HG03354 (cell line): ENCODE measurements around the gene CLEC11A.
"Not testable (repeated sequence)": the region's sequence is repeated elsewhere in the genome, so short reads cannot be mapped to it uniquely, and the experiment has no call there.

ENCODE experiments used
- ATAC-seq: cut with Tn5 transposase; IDR thresholded peaks from one replicate; pipeline ENCODE4 v1.9.1; 2021; ENCODE audit warnings: mild to moderate bottlenecking; ENCODE audit not compliant: unreplicated experiment, poor library complexity, severe bottlenecking

Gene CLEC11A

DNA sequence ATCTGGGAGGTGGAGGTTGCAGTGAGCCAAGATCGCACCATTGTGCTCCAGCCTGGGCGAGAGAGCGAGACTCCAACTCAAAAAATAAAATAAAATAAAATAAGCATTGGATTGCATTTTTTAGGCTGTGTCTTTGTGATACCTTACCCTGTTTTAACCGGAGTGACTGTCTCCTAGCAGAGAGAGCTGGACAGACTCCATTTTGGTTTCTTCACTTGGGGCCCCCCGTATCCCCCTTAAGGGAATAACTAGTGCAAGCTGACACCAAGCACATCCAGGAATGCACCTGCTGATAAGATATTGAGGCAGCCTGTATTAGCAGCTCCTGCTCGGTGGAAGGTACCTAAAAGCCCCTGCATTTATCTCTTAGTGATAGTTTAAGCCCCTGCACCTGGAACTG is 26.3 kb downstream of the CLEC11A start:
- ATAC-seq: no peak

DNA sequence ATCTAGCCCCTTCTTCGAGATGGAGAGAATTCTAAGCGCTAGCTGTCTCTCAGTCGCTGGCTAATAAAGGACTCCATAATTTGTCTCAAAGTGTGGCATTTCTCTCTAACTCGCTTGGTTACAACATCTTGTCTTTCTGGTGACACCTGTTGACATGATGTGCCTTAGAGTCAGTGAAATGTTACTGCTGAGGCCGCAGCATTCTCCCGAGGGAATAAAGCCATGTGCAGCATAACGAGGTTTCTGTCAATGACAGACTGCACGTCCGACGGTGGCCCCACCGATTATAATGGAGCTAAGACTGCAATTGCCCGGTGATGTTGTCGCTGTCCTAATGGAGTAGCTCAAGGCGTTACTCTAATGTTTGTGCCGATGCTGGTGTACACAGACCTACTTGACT is 26.8 kb downstream of the CLEC11A start:
- ATAC-seq: no peak

DNA sequence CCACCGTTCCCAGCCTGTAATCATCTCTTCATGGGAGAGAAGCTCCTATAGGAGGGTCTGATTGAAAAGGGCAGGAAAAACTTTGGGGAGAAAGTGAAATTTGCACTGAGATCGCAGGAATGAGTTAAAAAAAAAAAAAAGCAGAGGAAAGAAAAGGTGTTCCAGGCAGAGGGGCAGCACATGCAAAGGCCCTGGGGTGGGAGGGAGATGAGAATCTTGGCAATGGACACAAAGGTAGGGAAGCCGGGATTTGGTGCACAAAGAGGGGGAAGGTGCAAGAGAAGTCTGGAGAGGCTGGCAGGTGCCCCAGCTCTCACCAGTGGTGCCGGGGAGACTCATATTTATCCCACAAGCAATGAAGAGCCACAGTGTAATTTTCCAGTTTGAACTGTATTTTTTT is 30.7 kb downstream of the CLEC11A start:
- ATAC-seq: no peak

DNA sequence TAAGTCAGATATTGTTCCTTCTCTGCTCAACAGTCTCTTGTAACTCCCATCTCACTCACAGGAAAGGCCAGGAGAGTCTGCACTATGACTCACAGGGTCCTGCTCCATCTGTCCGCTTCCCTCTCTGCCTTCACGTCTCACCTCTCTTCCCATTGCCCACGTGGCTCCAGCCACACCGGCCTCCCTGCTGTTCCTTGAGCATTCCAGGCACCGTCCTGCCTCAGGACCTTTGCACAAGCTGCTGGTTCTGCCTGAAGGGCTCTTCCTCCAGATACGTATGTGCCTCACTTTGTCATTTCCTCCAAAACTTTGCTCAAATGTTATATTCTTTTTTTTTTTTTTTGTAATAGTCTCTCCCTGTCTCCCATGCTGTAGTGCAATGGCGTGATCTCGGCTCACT is 33.1 kb downstream of the CLEC11A start:
- ATAC-seq: not testable (repeated sequence)

DNA sequence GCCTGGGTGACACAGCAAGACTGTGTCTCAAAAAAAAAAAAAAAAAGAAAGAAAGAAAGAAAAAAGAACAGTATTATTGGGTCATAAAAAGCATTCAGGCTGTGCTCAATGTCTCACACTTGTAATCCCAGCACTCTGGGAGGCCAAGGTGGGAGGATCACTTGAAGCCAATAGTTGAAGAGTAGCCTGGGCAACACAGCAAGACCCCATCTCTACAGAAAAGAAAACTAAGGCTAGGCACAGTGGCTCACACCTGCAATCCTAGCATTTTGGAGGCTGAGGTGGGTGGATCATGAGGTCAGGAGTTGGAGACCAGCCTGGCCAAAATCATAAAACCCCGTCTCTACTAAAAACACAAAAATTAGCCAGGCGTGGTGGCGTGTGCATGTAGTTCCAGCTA is 34.5 kb downstream of the CLEC11A start:
- ATAC-seq: not testable (repeated sequence)

DNA sequence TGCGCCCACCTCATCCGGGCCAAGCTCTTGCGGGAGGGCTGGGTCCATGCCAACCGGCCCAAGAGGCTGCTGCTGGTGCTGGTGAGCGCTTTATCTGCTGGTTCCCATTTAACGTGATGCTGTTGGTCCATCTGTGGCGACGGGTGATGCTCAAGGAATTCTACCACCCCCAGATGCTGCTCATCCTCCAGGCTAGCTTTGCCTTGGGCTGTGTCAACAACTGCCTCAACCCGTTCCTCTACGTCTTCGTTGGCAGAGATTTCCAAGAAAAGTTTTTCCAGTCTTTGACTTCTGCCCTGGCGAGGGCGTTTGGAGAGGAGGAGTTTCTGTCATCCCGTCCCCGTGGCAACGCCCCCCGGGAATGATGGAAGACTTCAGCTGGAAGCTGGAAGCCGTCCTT is 35.9 kb downstream of the CLEC11A start:
- ATAC-seq: not testable (repeated sequence)

DNA sequence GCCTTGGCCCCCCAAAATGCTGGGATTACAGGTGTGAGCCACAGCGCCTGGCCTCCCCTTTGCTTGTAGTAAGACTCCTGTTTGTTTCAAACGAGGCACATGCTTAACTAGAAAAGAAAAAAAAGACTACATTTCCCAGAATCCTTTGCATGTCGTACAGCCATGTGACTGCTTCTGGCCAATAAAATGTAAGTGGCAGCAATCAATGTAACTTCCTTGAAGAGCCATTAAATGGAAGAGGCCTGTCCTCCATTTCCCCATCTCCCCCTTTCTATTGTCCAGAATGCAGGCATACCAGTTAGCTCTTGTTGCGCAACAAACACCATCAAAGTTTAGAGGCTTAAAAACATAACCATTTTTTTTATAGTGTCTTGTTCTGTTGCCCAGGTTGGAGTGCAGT is 36.7 kb downstream of the CLEC11A start:
- ATAC-seq: no peak

DNA sequence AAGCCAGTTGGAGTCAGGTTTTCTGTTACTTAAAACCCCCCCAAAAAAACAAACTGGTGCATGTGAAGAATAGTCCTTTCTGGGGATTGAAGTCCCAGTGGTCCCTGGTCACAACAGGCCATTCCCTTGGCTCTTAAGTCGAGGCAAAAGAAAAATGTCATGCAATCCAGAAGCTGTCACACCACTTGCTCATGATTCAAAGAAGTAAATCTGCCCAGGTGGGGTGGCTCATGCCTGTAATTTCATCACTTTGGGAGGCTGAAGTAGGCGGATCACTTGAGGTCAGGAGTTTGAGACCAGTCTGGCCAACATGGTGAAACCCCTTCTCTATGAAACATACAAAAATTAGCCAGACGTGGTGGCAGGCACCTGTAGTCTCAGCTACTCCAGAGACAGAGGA is 38.3 kb downstream of the CLEC11A start:
- ATAC-seq: not testable (repeated sequence)

DNA sequence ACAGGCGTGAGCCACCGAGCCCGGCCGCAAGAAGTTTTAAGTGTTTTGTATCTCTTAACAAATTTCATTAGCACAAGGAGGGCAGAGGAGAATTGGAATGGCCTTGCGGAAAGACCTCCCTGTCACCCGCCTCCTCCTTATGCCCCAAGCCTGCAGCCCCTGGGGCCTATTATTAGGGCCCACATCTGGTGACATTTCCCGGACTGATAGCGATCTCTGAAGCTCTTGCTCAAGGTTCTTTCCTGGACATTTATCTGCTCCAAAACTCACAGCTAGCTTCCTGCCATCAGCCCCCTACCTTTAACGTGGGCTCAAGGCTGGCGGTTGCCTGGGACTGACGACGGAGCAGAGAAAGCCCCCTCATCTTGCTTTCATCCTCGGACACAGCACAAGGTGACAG is 40.4 kb downstream of the CLEC11A start:
- not testable (repeated sequence) for ATAC-seq

DNA sequence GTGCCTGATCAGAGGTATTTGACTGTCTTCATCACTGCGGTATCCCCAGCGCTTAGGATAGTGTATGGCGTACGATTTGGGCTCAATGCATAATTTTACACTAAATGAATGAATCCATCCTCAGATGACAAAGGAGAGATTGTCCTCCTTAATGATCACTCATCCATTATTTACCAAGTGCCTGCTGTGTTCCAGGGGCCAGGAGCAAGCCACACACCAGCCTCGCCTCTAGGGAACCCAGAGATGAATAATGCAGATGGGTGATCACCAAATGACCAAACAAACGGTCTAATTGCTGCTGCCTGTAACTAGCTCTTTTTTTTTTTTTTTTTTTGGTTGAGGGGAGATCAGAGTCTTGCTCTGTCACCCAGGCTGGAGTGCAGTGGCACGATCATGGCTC is 41.2 kb downstream of the CLEC11A start:
- ATAC-seq: no peak

DNA sequence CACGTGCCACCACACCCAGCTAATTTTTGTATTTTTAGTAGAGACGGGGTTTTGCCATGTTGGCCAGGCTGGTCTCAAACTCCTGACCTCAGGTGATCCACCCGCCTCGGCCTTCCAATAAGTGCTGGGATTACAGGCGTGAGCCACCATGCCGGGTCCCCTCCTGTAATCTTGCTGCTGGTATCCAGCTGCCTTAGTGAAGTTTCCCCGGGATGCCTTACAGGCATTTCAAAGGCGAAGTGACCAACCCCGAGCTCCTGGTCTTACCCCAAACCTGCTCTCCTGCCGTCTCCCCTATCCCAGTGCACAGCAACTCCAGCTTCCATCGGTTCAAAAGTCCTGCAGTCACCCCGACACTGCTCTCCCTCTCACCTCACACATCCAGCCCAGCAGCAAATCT is 43.6 kb downstream of the CLEC11A start:
- ATAC-seq: not testable (repeated sequence)

DNA sequence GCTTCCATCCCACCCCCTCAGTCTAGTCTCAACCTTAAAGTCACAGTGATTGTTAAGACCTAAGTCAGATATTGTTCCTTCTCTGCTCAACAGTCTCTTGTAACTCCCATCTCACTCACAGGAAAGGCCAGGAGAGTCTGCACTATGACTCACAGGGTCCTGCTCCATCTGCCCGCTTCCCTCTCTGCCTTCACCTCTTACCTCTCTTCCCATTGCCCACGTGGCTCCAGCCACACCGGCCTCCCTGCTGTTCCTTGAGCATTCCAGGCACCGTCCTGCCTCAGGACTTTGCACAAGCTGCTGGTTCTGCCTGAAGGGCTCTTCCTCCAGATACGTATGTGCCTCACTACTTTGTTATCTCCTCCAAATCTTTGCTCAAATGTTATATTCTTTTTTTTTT is 44.1 kb downstream of the CLEC11A start:
- not testable (repeated sequence) for ATAC-seq

DNA sequence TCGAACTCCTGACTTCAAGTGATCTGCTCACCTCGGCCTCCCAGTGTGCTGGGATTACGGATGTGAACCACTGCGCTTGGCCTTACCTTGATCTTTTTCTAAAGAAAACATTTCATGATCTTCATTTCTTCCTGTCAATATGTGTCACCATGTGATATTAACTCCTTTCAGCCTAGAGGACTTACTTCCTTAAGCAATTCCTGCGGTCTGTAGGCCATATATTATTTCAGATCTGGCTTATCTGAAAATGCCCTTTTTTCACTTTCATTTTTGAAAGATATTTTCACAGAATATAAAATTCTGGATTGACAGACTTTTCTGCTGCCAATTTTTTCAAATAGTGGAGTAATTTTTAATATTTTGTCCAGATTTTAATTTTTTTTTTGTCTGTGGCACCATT is 45.1 kb downstream of the CLEC11A start:
- no peak for ATAC-seq

DNA sequence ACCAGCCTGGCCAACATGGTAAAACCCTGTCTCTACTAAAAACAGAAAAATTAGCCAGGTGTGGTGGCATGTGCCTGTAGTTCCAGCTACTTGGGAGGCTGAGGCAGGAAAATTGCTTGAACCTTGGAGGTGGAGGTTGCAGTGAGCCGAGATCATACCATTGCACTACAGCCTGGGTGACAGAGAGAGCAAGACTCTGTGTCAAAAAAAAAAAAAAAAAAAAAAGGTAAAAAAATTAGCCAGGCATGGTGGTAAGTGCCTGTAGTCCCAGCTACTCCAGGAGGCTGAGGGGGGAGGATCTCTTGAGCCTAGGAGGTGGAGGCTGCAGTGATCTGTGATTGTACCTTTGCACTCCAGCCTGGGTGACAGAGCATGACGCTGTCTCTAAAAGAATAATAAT is 47.0 kb downstream of the CLEC11A start, which contains the start of gene GPR32:
Gene GPR32, plus strand, starts transcription at position 301 of the 400 bp plus-strand sequence. CDS start 137 bp downstream, outside the sequence.
- ATAC-seq: not testable (repeated sequence)

DNA sequence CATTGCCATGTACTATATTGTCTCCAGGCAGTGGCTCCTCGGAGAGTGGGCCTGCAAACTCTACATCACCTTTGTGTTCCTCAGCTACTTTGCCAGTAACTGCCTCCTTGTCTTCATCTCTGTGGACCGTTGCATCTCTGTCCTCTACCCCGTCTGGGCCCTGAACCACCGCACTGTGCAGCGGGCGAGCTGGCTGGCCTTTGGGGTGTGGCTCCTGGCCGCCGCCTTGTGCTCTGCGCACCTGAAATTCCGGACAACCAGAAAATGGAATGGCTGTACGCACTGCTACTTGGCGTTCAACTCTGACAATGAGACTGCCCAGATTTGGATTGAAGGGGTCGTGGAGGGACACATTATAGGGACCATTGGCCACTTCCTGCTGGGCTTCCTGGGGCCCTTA is 47.7 kb downstream of the CLEC11A start:
- ATAC-seq: no peak

DNA sequence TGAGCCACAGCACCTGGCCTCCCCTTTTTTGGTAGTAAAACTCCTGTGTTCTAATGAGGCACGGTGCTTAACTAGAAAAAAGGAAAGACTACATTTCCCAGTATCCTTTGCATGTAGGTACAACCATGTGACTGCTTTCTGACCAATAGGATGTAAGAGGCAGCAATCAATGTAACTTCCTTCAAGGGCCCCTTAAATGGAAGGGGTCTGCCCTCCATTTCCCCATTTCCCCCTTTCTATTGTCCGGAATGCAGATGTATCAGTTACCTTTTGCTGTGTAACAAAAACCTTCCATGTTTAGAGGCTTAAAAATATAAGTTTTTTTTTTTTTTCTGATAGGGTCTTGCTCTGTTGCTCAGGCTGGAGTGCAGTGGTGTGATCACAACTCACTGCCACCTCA is 49.3 kb downstream of the CLEC11A start:
- ATAC-seq: no peak

DNA sequence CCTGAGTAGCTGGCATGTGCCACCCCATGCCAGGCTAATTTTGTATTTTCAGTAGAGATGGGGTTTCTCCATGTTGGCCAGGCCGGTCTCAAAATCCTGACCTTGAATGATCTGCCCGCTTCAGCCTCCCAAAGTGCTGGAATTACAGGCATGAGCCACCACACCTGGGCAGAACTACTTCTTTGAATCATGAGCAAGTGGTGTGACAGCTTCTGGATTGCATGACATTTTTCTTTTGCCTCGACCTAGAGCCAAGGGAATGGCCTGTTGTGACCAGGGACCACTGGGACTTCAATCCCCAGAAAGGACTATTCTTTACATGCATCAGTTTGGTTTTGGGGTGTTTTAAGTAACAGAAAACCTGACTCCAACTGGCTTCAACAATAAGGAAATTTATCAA is 49.7 kb downstream of the CLEC11A start:
- not testable (repeated sequence) for ATAC-seq

DNA sequence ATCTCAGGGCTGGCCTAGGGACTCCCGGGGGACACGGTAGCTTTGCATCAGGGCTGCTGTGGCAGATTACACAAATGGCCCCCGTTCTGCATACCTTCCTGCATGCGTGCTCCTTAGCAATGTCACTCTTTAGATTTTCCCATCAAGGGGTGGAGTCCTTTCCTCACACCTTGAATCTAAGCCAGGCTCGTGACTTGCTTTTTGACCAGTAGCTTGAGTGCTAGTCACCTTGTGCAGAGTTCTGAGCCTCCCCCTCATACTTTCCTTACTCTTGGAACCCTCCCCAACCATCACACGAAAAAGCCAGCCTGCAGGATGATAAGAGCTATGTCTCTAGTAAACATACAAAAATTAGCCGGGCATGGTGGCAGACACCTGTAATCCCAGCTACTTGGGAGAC is 50.3 kb downstream of the CLEC11A start:
- ATAC-seq: not testable (repeated sequence)
